ENCODE results near the gene C10orf88.

DNA sequence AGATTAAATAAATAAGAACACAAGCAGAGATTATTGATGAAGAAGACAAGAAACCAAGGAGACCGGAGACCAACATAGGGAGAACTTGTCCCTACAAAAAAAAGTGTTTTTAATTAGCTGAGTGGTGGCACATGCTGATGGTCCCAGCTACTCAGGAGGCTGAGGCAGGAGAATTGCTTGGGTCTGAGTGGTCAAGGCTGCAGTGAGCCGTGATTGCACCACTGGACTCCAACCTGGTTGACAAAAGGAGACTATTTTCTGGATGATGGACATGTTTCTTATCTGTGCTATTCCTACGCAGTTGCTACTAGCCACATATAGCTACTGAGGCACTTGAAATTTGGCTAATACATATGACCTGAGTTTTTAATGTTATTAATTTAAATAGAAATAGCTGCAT is 44.9 kb upstream of the C10orf88 start:
- TF ChIP-seq SP1 (IDR thresholded peaks at IDR 0.05) = no peak
- no peak for TF ChIP-seq ELF4 (IDR thresholded peaks at IDR 0.05)
- no peak for TF ChIP-seq SUZ12 (IDR thresholded peaks at IDR 0.05)

Measured in HEK293T (cell line).